Fibroblast of the aortic adventitia (primary cell): ENCODE data around the gene HSD3B7. TPM values are rescaled to one million over a fixed set of nuclear protein-coding genes. Genes with fewer than 3 reads are reported as not detected.

ENCODE experiments used
- DNase-seq: peaks from one replicate; pipeline ENCODE4 v3.0.0-alpha.2; 2010; ENCODE audit warnings: low read depth
- H3K4me3 ChIP-seq: 2 replicates; pipeline ENCODE4 v1.5.1; 2011; ENCODE audit warnings: low read depth, mild to moderate bottlenecking, control low read depth, low read length, moderate library complexity
- CTCF ChIP-seq: IDR thresholded peaks from 2 replicates; pipeline ENCODE4 v1.5.1; 2011; ENCODE audit warnings: mild to moderate bottlenecking, low read length, control low read depth, inconsistent platforms; ENCODE audit not compliant: insufficient read depth
- total RNA-seq: library from RNA; depleted of rRNA; stranded (reverse); fragments of >200 nt; gene quantifications from 2 replicates; pipeline ENCODE4 v1.2.3, GENCODE V29; 2012; ENCODE audit warnings: low replicate concordance

The HSD3B7 gene
- total RNA-seq, 1 donor = 60.9 TPM

- no peak for DNase-seq
- no peak for TF ChIP-seq CTCF
- H3K4me3 ChIP-seq = no peak overlapping the region
Measured at GRCh38 chr16:30946671-30947540, 38.1 kb upstream of the HSD3B7 start.

- no peak for TF ChIP-seq CTCF
- no peak overlapping the region for H3K4me3 ChIP-seq
- DNase-seq = no peak
Measured at GRCh38 chr16:30947541-30947858, 37.5 kb upstream of the HSD3B7 start.

- H3K4me3 ChIP-seq = peak overlapping the region; percentile 88
- peak; percentile 98 for DNase-seq
- TF ChIP-seq CTCF = no peak
Measured at GRCh38 chr16:30947859-30948666, 36.9 kb upstream of the HSD3B7 start.

- peak; percentile 49 for DNase-seq
- H3K4me3 ChIP-seq = peak within 1 kb of the TSS; percentile 88
- no peak for TF ChIP-seq CTCF
Measured at GRCh38 chr16:30948667-30949649, 36.0 kb upstream of the HSD3B7 start, which contains the start of gene ORAI3. Gene ORAI3, plus strand, starts transcription at chr16:30949068. Its CDS starts 222 bp downstream, at chr16:30949290.

- DNase-seq = peak; percentile 89
- no peak for TF ChIP-seq CTCF
- H3K4me3 ChIP-seq = peak overlapping the region; percentile 88
Measured at GRCh38 chr16:30949650-30950515, 35.1 kb upstream of the HSD3B7 start.
